GM11168 (cell line): ENCODE data around the gene HEATR9.
"Not testable (repeated sequence)": the region's sequence is repeated elsewhere in the genome, so short reads cannot be mapped to it uniquely, and the experiment has no call there.

Experiments
- in situ Hi-C: fragments of 300-500 bp; cut with MboI; formaldehyde crosslinking; loops from one replicate; pipeline ENCODE4 v1.12.0; 2022; ENCODE audit warnings: low sequenced_read_pairs; ENCODE audit not compliant: unreplicated experiment

The HEATR9 gene, protein sequence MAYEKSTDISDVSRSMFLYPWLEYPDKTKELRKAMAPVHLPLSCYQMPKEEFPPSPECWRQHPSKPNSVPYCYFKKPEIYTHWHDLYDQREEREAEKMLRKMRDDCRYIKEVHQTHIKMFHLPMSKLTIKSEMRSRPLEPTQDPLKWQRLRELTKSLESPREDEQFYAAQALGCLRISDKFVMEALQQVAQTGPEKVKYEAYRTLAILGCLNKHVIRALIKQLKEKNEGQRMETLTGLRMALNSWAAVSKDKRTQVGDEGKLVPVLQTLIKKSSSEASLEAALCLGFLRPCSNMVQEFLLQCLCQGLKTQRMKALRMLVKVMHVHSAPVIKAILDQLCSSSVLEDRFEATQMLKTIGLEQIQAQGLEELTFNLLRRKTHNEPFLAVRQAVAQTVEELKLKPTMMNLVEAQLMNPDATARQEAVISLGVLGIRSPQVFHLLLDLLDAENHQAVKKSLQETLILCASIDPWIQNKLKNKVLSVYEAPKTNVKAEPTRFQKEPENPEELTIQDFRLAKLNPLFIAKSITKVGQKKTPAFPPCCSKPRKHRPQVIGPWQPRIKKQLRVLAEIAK

DNA sequence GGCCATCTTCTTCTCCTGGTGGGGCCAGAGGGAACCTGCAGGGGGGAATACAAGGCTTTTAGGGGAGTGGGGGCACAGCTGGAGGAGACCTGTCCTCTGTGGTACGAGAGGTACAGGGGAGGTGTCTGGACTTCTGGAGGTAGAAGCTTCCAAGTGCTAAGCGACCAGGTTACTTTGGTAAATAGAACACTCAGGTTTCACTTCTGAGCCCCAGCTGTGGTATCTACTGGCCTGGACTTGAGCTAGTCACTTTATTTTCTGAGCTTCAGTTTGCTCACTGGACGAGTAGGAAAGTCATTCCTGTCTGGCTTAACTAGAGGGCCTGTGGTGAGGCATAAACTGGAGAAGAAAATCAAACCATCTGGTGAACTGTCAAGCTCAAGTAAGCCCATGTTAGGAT is at the start of gene HEATR9:
Gene HEATR9, minus strand, starts transcription at position 155 of the 400 bp plus-strand sequence. Its CDS starts 149 bp downstream, at position 6.
- in situ Hi-C loops: no loop called here

GRCh38 chr17:35917519-35918213 is 49.0 kb upstream of the HEATR9 start:
- in situ Hi-C loops: no loop called here

DNA sequence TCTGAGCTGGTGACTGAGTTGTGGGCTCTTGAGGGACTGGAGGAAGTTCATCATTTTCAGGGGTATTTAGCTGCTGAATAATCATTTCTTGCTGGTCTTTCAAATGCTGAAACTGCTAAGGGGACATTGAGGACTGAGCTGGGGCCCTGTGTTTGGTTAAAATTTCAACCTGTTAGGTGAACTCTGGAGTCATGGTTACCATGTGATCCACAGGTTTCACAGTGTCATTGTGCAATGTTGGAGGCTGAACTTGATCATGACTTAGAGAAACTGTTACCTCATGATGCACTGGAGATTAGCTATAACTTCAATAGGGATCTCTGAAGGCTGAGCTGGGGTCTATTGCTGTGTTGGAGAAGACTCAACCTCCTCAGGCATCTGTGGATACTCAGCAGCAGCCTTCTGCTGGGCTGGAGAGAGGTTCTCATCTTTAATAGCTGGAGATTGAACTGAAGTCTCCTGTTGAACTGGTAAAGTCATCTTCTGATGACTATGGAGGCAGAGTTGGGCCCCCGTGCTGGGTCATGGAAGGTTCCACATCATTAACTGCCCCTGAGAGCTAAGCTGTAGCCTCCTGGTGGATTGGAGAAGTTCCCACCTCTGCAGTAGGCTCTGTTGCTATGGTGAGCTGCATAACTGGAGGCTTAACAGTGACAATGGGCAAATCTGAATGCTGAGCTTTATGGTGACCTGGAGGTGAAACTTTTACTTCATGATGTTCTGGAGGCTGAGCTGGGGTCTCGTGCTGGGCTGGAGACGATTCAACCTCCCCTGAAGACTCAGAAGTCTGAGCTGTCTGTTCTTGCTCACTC is 46.7 kb upstream of the HEATR9 start:
- in situ Hi-C loops: no loop called here

DNA sequence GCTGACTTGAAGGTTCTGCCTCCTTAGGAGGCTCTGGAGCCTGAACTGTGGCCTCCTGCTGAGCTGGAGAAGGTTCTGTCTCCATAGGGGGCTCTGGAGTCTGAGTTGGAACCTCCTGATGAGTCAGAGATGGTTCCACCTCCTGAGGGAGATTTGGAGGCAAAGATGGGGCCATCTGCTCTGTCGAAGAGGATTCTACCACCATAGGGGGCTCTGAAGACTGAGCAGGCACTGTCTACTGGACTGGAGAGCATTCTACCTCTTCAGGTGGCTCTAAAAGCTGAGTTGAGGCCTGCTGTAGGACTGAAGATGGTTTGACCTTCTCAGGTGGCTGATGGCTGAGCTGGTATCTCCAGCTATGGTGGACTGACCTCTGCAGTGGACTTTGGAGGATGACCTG is 45.7 kb upstream of the HEATR9 start:
- in situ Hi-C loops: no loop called here

- in situ Hi-C loops: no loop called here
Measured at GRCh38 chr17:35913609-35914008, 44.9 kb upstream of the HEATR9 start.

- in situ Hi-C loops: no loop called here
Measured at GRCh38 chr17:35912942-35913341, 44.3 kb upstream of the HEATR9 start.

- in situ Hi-C loops: no loop called here
Measured at GRCh38 chr17:35912339-35912912, 43.7 kb upstream of the HEATR9 start.

- in situ Hi-C loops: no loop called here
Measured at GRCh38 chr17:35909408-35909807, 40.7 kb upstream of the HEATR9 start.

DNA sequence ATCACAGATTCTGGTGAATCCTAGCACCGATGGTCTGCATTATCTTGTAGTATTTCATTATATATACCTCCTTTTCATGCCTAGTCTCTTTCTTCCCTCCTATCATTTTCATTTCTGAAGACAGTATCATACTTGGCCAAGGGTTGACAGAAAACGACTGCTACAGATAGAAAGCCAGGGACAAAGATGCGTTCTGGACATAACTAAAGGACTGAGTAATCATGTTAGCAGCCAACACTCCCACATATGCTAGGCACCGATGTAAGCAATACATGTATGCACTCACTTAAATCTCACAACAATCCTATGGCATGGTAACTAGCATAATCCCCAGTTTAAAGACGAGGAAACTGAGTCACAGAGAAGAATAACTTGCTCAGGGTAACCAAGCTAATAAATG is 39.0 kb upstream of the HEATR9 start:
- in situ Hi-C loops: no loop called here

DNA sequence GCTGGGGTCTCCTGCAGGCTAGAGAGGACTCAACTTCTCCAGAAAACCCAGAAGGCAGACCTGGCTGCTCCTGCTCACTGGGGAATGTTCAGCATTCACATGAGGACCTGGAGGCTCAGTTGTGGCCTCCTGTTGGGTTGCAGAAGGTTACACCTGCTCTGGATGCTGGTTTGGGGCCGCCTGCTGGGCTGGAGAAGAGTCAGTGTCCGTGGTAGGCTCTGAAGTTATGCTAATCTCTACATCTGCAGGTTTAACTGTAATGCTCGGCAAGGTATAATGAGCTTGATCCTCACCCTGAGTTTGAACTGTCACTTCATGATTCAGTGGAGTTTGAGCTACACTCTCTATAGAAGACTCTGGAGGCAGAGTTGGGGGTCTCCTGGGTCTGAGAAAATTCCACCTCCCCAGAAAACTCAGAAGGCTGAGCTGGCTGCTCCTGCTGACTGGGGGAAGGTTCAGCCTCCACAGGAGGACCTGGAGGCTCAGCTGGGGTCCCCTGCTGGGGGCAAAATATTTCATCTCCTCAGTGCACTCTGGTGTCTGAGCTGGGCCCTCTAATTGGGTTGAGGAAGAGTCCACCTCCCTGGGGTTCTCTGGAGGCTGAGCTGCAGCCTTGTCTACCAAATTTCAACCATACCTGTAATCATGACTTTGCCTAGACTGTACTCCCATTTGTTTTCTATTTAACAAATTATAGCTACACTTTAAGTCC is 38.4 kb upstream of the HEATR9 start:
- in situ Hi-C loops: no loop called here

GRCh38 chr17:35906191-35906925 is 37.7 kb upstream of the HEATR9 start:
- in situ Hi-C loops: no loop called here

- in situ Hi-C loops: no loop called here
Measured at GRCh38 chr17:35903451-35903850, 34.8 kb upstream of the HEATR9 start.

DNA sequence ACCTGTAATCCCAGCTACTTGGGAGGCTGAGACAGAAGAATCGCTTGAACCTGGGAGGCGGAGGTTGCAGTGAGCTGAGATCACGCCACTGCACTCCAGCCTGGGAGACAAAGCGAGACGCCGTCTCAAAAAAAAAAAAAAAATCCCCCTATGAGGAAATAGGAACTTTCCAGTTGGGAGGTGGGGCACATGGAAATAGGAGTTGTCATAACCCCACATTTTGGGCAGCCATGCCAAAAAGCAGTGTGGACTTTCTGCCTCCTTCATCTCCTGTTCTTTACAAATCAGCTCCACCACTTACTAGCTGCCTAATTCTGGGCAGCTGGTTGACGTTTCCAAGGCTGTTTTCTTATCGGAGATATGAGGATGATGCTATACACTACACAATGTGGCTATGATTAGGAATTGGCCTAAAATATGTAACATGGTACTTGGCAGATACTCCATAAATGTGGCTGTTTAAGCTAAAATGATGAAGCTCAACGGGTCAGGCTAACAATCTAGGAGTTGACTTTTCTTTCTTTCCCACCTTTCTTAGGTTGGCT is 33.0 kb upstream of the HEATR9 start:
- in situ Hi-C loops: no loop called here

DNA sequence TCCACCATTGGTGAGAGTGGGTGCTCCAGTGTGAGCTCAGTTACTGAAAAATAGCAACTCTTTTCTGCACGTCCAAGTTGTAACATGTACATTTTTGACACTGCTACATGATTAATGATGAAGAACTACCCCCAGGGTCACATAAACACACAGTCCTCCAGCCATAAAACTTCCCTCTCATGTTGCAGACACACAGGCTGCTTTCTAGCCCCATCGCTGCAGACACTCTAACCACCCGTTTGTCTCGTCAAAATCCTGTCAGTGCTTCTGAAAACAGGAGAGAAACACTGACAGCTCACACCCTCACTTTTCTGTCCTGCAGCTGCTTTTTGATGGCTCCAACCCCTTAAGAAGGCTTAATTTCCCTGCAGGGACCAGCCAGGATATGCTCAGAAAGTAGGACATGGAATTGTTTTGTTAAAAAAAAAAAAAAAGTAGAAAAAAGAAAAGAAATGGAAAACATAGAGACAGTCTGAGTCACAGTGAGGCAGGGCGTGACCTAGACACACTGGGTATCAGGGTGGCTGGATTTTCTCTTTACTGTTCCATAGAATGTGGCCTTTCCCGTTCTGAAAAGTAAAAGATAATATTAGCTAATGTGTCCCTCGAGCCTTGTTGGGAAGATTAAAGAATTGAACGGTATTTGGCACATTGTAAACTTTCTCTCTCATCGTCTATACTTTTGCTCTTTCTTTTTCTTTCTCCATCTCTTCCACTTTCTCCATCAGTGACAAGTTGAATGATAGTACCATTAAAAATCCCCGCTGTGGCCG is 32.2 kb upstream of the HEATR9 start:
- in situ Hi-C loops: no loop called here

- in situ Hi-C loops: no loop called here
Measured at GRCh38 chr17:35900280-35900679, 31.6 kb upstream of the HEATR9 start.

DNA sequence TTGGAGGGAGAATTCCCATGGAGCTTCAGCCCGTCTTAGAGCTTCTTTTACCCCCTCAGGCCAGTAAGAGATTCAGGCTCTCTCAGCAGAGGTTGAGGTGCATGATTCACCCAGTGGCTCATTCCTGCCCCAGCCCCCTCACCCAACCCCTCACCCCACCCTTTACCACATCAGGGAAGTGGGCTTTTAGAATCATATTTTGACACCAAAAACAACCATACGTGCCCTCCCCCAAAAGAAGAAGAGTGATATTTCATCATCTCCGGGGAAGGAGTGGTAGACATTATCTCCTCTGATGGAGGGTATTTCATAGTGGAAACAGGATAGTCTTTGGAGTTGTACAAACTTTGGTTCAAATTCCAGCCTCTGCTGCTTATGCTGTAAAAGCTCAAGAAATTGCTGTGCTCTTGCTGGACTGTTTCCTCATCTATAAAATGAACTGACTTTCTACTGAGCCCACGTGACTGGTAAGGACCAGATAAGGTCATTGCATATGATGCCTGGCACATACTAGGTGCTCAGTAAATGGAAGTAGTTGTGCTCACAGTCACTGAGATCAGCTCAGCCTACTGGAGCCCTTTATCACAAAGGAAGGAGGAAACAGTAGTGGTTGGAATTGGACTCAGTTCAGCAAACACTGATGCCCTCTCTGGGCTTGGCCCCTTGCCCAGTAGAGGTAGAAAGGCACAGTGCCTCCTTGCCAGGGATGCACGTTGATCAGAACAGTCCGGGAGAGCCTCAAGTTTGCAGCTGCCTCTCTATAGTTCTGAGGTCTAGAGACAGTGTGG is 29.8 kb upstream of the HEATR9 start:
- in situ Hi-C loops: no loop called here

DNA sequence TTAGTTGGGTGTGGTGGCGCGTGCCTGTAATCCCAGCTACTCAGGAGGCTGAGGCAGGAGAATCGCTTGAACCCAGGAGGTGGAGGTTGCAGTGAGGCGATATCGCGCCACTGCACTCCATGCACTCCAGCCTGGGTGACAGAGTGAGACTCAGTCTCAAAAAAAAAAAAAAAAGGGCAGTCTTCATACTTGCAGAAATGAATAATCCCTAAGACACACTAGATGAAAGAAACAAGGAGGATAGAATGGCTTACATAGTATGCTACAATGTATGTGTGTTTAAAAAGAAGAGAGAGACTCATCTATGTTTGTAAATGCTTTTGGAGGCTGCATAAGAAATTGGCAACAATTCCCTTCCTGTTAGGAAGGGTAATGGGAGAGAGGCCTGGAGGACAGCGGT is 29.1 kb upstream of the HEATR9 start:
- in situ Hi-C loops: not testable (repeated sequence)
